AG04449 (cell line): ENCODE measurements around the gene CFAP43.

ENCODE experiments used
- CTCF ChIA-PET: fragments of 350-600 bp; formaldehyde crosslinking; extraction: SDS; loops from one replicate; lab custom pipeline; 2021; ENCODE audit warnings: antibody characterized with exemption; lab: Yijun Ruan, JAX
- POLR2A ChIA-PET: fragments of 400-600, 350-600 bp; formaldehyde crosslinking; extraction: SDS; loops from one replicate; lab custom pipeline; 2020; ENCODE audit warnings: antibody characterized with exemption, inconsistent platforms; lab: Yijun Ruan, JAX
- DNase-seq: peaks from one replicate; pipeline ENCODE4 v3.0.0-alpha.2; 2010; ENCODE audit warnings: low read depth, low spot score
- H3K4me3 ChIP-seq: 2 replicates; pipeline ENCODE4 v1.5.1; 2011; ENCODE audit warnings: low read depth, mild to moderate bottlenecking, control low read depth, low read length
- TF ChIP-seq, protein P1 (sequence below): IDR thresholded peaks from one replicate; pipeline ENCODE4 v1.5.1; 2011; ENCODE audit warnings: mild to moderate bottlenecking, moderate library complexity, low read length, control low read depth, inconsistent platforms; ENCODE audit not compliant: insufficient read depth; ENCODE audit errors: missing control alignments

Gene CFAP43

GRCh38 chr10:104202231-104202630 is 29.9 kb downstream of the CFAP43 start:
- POLR2A ChIA-PET = no interaction called here
- TF ChIP-seq, protein P1, sequence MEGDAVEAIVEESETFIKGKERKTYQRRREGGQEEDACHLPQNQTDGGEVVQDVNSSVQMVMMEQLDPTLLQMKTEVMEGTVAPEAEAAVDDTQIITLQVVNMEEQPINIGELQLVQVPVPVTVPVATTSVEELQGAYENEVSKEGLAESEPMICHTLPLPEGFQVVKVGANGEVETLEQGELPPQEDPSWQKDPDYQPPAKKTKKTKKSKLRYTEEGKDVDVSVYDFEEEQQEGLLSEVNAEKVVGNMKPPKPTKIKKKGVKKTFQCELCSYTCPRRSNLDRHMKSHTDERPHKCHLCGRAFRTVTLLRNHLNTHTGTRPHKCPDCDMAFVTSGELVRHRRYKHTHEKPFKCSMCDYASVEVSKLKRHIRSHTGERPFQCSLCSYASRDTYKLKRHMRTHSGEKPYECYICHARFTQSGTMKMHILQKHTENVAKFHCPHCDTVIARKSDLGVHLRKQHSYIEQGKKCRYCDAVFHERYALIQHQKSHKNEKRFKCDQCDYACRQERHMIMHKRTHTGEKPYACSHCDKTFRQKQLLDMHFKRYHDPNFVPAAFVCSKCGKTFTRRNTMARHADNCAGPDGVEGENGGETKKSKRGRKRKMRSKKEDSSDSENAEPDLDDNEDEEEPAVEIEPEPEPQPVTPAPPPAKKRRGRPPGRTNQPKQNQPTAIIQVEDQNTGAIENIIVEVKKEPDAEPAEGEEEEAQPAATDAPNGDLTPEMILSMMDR = no peak
- H3K4me3 ChIP-seq = no peak overlapping the region
- CTCF ChIA-PET = no interaction called here
- DNase-seq = no peak

GRCh38 chr10:104201636-104202035 is 30.5 kb downstream of the CFAP43 start:
- TF ChIP-seq, protein P1 = no peak
- ChIA-PET CTCF (no interaction called here), POLR2A (no interaction called here)
- no peak overlapping the region for H3K4me3 ChIP-seq
- DNase-seq = no peak

DNA sequence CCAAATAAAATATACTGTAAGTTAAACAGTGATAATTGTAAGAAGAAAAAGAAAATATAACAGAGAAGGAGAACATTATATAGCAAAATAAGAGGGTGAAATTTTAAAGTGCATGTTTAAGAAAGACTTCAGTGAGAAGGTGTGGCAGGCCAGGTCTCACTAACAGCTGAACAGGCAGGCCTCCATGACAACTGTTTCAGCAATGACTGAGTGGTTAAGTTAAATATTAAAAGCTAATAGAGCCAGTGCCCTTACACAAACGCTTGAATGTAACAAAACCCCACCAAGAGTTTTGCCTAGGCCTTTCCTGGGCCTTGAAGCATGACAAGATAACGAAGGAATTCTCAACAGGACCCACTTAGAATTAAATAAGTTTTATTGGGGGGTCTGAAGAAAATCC is 32.6 kb downstream of the CFAP43 start:
- CTCF ChIA-PET = no interaction called here
- no peak for DNase-seq
- POLR2A ChIA-PET = no interaction called here

GRCh38 chr10:104197364-104197763 is 34.8 kb downstream of the CFAP43 start:
- no peak for DNase-seq
- CTCF ChIA-PET = no interaction called here
- POLR2A ChIA-PET = no interaction called here
- no peak overlapping the region for H3K4me3 ChIP-seq
- TF ChIP-seq, protein P1 = no peak

More for the DNA sequence above, 32.6 kb downstream of the CFAP43 start:
- no peak overlapping the region for H3K4me3 ChIP-seq
- TF ChIP-seq, protein P1 = no peak

GRCh38 chr10:104195706-104196105 is 36.5 kb downstream of the CFAP43 start:
- DNase-seq = no peak
- no peak overlapping the region for H3K4me3 ChIP-seq
- POLR2A ChIA-PET = no interaction called here
- CTCF ChIA-PET = no interaction called here
- TF ChIP-seq, protein P1 = no peak

GRCh38 chr10:104193787-104194186 is 38.4 kb downstream of the CFAP43 start:
- no peak overlapping the region for H3K4me3 ChIP-seq
- CTCF ChIA-PET = no interaction called here
- DNase-seq = no peak
- POLR2A ChIA-PET = no interaction called here
- TF ChIP-seq, protein P1 = no peak
